SK-N-SH treated with all-trans-retinoic acid at 6 μM for 48 hours (cell line): ENCODE data around the gene SMC4.

Experiments used
- ATAC-seq: fragments of 200-7000 bp; cut with Tn5 transposase; 3 replicates; pipeline ENCODE4 v1.9.1; 2020; ENCODE audit warnings: mild to moderate bottlenecking, moderate library complexity
- ARNTL ChIP-seq: fragments of 450-650 bp; formaldehyde crosslinking; IDR thresholded peaks from 2 replicates; pipeline ENCODE4 v1.5.0; 2020; ENCODE audit warnings: low read depth, mild to moderate bottlenecking, moderate library complexity, borderline replicate concordance
- BACH2 ChIP-seq: fragments of 250-450 bp; sonication (Bioruptor Pico); IDR thresholded peaks from 2 replicates; pipeline ENCODE4 v1.9.0; 2021; ENCODE audit warnings: mild to moderate bottlenecking, borderline replicate concordance
- CSDC2 ChIP-seq: fragments of 250-450 bp; sonication (Bioruptor Pico); IDR thresholded peaks from 2 replicates; pipeline ENCODE4 v1.5.0; 2020; ENCODE audit warnings: mild to moderate bottlenecking, moderate library complexity
- ESRRG ChIP-seq: fragments of 250-450 bp; sonication (Bioruptor Pico); IDR thresholded peaks from 2 replicates; pipeline ENCODE4 v1.6.1; 2021; ENCODE audit warnings: mild to moderate bottlenecking
- GLIS3 ChIP-seq: fragments of 250-450 bp; sonication (Bioruptor Pico); IDR thresholded peaks from 2 replicates; pipeline ENCODE4 v1.5.0; 2020; ENCODE audit warnings: mild to moderate bottlenecking, moderate library complexity
- ISL1 ChIP-seq: fragments of 250-450 bp; sonication (Bioruptor Pico); IDR thresholded peaks from 2 replicates; pipeline ENCODE4 v2.1.2; 2022; ENCODE audit warnings: mild to moderate bottlenecking, moderate library complexity
- OSR1 ChIP-seq: fragments of 250-450 bp; sonication (Bioruptor Pico); IDR thresholded peaks from 2 replicates; pipeline ENCODE4 v1.8.0; 2022; ENCODE audit warnings: moderate library complexity, mild to moderate bottlenecking, inconsistent platforms
- PATZ1 ChIP-seq: fragments of 250-450 bp; sonication (Bioruptor Pico); IDR thresholded peaks from 2 replicates; pipeline ENCODE4 v1.8.0; 2020; ENCODE audit warnings: mild to moderate bottlenecking, moderate library complexity, borderline replicate concordance
- PPARA ChIP-seq: fragments of 250-450 bp; sonication (Bioruptor Pico); IDR thresholded peaks from 2 replicates; pipeline ENCODE4 v1.5.0; 2020; ENCODE audit warnings: mild to moderate bottlenecking, borderline replicate concordance
- RARB ChIP-seq: fragments of 250-450 bp; sonication (Bioruptor Pico); IDR thresholded peaks from 2 replicates; pipeline ENCODE4 v1.8.0; 2021; ENCODE audit warnings: mild to moderate bottlenecking, moderate library complexity
- SNAI2 ChIP-seq: fragments of 250-450 bp; sonication (Bioruptor Pico); IDR thresholded peaks from 2 replicates; pipeline ENCODE4 v1.5.0; 2020; ENCODE audit warnings: mild to moderate bottlenecking, moderate library complexity
- TCF4 ChIP-seq: fragments of 250-450 bp; sonication (Bioruptor Pico); IDR thresholded peaks from 2 replicates; pipeline ENCODE4 v1.8.0; 2021; ENCODE audit warnings: mild to moderate bottlenecking, moderate library complexity, borderline replicate concordance
- TOX ChIP-seq: fragments of 250-450 bp; sonication (Bioruptor Pico); IDR thresholded peaks from 2 replicates; pipeline ENCODE4 v1.8.0; 2021; ENCODE audit warnings: mild to moderate bottlenecking, moderate library complexity, borderline replicate concordance
- ZC3H10 ChIP-seq: fragments of 250-450 bp; sonication (Bioruptor Pico); IDR thresholded peaks from 2 replicates; pipeline ENCODE4 v1.5.1; 2021; ENCODE audit warnings: mild to moderate bottlenecking, moderate library complexity
- ZFP3 ChIP-seq: fragments of 250-450 bp; sonication (Bioruptor Pico); IDR thresholded peaks from 2 replicates; pipeline ENCODE4 v1.5.0; 2020; ENCODE audit warnings: mild to moderate bottlenecking, moderate library complexity
- ZFP30 ChIP-seq: fragments of 450-650 bp; formaldehyde crosslinking; IDR thresholded peaks from 2 replicates; pipeline ENCODE4 v1.5.0; 2022; ENCODE audit warnings: mild to moderate bottlenecking, moderate library complexity
- ZNF70 ChIP-seq: fragments of 450-650 bp; formaldehyde crosslinking; IDR thresholded peaks from 2 replicates; pipeline ENCODE4 v1.5.0; 2020; ENCODE audit warnings: mild to moderate bottlenecking, moderate library complexity
- ZNF8 ChIP-seq: fragments of 450-650 bp; formaldehyde crosslinking; IDR thresholded peaks from 2 replicates; pipeline ENCODE4 v1.5.0; 2020; ENCODE audit warnings: mild to moderate bottlenecking, moderate library complexity
- TF ChIP-seq, protein P1 (sequence below): fragments of 250-450 bp; sonication (Bioruptor Pico); IDR thresholded peaks from 2 replicates; pipeline ENCODE4 v1.5.1; 2020; ENCODE audit warnings: low read depth, mild to moderate bottlenecking, moderate library complexity
- TF ChIP-seq, protein P2 (sequence below): fragments of 250-450 bp; sonication (Bioruptor Pico); IDR thresholded peaks from 2 replicates; pipeline ENCODE4 v1.5.0; 2020; ENCODE audit warnings: mild to moderate bottlenecking, moderate library complexity
- TF ChIP-seq, protein P3 (sequence below): fragments of 250-450 bp; sonication (Bioruptor Pico); IDR thresholded peaks from 2 replicates; pipeline ENCODE4 v1.5.1; 2021; ENCODE audit warnings: mild to moderate bottlenecking, moderate library complexity
- TF ChIP-seq, protein P4 (sequence below): fragments of 250-450 bp; sonication (Bioruptor Pico); IDR thresholded peaks from 2 replicates; pipeline ENCODE4 v1.8.0; 2021; ENCODE audit warnings: low read depth, mild to moderate bottlenecking, moderate library complexity, borderline replicate concordance

The SMC4 gene

DNA sequence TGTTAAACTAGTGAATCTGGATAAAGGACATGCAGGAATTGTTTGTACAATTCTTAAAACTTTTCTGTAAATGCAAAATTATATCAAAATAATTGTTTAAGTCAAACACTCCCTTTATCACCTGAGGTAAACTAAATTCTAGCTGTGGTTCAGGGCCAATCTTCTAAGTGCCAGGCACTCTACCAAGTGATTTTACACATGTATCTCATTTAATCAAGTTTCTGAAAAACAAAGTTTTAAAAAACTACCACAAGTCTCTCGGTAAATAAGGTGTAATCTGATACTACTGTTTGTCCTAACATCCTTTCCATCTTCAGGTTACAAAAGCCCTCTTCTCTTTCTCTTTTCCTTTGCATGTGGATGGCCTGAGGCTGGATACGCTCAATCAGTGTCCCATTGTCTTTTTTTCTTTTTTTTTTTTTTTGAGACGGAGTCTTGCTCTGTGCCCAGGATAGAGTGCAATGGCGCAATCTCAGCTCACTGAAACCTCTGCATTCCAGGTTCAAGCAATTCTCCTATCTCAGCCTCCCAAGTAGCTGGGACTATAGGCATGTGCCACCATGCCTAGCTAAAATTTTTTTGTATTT is 19.7 kb upstream of the SMC4 start (continued):
- TF ChIP-seq PATZ1 (CRISPR knock-in tag) (no peak), ZC3H10 (CRISPR knock-in tag) (no peak), GLIS3 (no peak), ZFP30 (CRISPR knock-in tag) (no peak)
- TF ChIP-seq, protein P1, sequence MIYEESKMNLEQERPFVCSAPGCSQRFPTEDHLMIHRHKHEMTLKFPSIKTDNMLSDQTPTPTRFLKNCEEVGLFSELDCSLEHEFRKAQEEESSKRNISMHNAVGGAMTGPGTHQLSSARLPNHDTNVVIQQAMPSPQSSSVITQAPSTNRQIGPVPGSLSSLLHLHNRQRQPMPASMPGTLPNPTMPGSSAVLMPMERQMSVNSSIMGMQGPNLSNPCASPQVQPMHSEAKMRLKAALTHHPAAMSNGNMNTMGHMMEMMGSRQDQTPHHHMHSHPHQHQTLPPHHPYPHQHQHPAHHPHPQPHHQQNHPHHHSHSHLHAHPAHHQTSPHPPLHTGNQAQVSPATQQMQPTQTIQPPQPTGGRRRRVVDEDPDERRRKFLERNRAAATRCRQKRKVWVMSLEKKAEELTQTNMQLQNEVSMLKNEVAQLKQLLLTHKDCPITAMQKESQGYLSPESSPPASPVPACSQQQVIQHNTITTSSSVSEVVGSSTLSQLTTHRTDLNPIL = no peak
- TF ChIP-seq, protein P2, sequence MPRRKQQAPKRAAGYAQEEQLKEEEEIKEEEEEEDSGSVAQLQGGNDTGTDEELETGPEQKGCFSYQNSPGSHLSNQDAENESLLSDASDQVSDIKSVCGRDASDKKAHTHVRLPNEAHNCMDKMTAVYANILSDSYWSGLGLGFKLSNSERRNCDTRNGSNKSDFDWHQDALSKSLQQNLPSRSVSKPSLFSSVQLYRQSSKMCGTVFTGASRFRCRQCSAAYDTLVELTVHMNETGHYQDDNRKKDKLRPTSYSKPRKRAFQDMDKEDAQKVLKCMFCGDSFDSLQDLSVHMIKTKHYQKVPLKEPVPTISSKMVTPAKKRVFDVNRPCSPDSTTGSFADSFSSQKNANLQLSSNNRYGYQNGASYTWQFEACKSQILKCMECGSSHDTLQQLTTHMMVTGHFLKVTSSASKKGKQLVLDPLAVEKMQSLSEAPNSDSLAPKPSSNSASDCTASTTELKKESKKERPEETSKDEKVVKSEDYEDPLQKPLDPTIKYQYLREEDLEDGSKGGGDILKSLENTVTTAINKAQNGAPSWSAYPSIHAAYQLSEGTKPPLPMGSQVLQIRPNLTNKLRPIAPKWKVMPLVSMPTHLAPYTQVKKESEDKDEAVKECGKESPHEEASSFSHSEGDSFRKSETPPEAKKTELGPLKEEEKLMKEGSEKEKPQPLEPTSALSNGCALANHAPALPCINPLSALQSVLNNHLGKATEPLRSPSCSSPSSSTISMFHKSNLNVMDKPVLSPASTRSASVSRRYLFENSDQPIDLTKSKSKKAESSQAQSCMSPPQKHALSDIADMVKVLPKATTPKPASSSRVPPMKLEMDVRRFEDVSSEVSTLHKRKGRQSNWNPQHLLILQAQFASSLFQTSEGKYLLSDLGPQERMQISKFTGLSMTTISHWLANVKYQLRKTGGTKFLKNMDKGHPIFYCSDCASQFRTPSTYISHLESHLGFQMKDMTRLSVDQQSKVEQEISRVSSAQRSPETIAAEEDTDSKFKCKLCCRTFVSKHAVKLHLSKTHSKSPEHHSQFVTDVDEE (CRISPR knock-in tag) = no peak
- TF ChIP-seq, all 23 proteins: peak for 0

- ATAC-seq = no peak
- TF ChIP-seq ISL1 (CRISPR knock-in tag) (no peak), ARNTL (CRISPR knock-in tag) (no peak), PATZ1 (CRISPR knock-in tag) (no peak), BACH2 (CRISPR knock-in tag) (no peak), ZNF70 (CRISPR knock-in tag) (no peak), TCF4 (CRISPR knock-in tag) (no peak), ESRRG (no peak), RARB (CRISPR knock-in tag) (no peak), SNAI2 (CRISPR knock-in tag) (no peak), ZFP3 (CRISPR knock-in tag) (no peak), ZNF8 (CRISPR knock-in tag) (no peak), OSR1 (CRISPR knock-in tag) (no peak), TOX (CRISPR knock-in tag) (no peak), PPARA (no peak), CSDC2 (CRISPR knock-in tag) (no peak), ZFP30 (CRISPR knock-in tag) (no peak)
- TF ChIP-seq, protein P3, sequence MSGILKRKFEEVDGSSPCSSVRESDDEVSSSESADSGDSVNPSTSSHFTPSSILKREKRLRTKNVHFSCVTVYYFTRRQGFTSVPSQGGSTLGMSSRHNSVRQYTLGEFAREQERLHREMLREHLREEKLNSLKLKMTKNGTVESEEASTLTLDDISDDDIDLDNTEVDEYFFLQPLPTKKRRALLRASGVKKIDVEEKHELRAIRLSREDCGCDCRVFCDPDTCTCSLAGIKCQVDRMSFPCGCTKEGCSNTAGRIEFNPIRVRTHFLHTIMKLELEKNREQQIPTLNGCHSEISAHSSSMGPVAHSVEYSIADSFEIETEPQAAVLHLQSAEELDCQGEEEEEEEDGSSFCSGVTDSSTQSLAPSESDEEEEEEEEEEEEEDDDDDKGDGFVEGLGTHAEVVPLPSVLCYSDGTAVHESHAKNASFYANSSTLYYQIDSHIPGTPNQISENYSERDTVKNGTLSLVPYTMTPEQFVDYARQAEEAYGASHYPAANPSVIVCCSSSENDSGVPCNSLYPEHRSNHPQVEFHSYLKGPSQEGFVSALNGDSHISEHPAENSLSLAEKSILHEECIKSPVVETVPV (CRISPR knock-in tag) = no peak
- TF ChIP-seq, protein P4, sequence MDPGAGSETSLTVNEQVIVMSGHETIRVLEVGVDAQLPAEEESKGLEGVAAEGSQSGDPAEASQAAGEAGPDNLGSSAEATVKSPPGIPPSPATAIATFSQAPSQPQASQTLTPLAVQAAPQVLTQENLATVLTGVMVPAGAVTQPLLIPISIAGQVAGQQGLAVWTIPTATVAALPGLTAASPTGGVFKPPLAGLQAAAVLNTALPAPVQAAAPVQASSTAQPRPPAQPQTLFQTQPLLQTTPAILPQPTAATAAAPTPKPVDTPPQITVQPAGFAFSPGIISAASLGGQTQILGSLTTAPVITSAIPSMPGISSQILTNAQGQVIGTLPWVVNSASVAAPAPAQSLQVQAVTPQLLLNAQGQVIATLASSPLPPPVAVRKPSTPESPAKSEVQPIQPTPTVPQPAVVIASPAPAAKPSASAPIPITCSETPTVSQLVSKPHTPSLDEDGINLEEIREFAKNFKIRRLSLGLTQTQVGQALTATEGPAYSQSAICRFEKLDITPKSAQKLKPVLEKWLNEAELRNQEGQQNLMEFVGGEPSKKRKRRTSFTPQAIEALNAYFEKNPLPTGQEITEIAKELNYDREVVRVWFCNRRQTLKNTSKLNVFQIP (CRISPR knock-in tag) = no peak
Observed at GRCh38 chr3:160381470-160381869, 18.0 kb upstream of the SMC4 start.
